H1 (cell line): ENCODE results near the gene KIF3B. TPM values are rescaled to one million over a fixed set of nuclear protein-coding genes. Genes with fewer than 3 reads are reported as not detected.

Experiments
- CTCF ChIA-PET: fragments of 300-600 bp; sonication (Branson Sonifier 250); formaldehyde crosslinking; loops from one replicate; lab custom pipeline; 2021; ENCODE audit not compliant: partially characterized antibody; lab: Charles Lee
- POLR2A ChIA-PET: fragments of 300-600 bp; sonication (Branson Sonifier 250); formaldehyde crosslinking; loops from one replicate; lab custom pipeline; 2021; ENCODE audit warnings: inconsistent platforms; ENCODE audit not compliant: partially characterized antibody; lab: Charles Lee
- DNase-seq, 2 experiments: peaks; one replicate each; pipeline versions ENCODE4 v3.0.0 to v3.0.0-alpha.2; 2010 to 2022; ENCODE audit warnings: low spot score in 2 of 2, low read depth in 1 of 2, mixed read lengths in 1 of 2
- FAIRE-seq: peaks from 2 replicates; lab custom pipeline; 2011; peaks lifted over from hg19 to GRCh38; lab: Jason Lieb, UNC
- H2AFZ ChIP-seq: 2 replicates; pipeline ENCODE4 v1.8.1; 2012; ENCODE audit warnings: low read length, inconsistent platforms
- H2AK5ac ChIP-seq: 2 replicates; pipeline ENCODE4 v1.6.1; 2013; ENCODE audit warnings: low read depth, low read length
- H2BK120ac ChIP-seq: replicated peaks from 2 replicates; pipeline ENCODE3; 2013; ENCODE audit warnings: low read depth, low read length, inconsistent platforms
- H2BK12ac ChIP-seq: 2 replicates; pipeline ENCODE4 v1.6.1; 2013; ENCODE audit warnings: low read depth, low read length
- H2BK15ac ChIP-seq: 2 replicates; pipeline ENCODE4 v1.6.1; 2013; ENCODE audit warnings: low read length
- H2BK20ac ChIP-seq: 2 replicates; pipeline ENCODE4 v1.6.1; 2013; ENCODE audit warnings: low read length
- H2BK5ac ChIP-seq: 2 replicates; pipeline ENCODE4 v1.6.1; 2013; ENCODE audit warnings: low read depth, low read length
- H3K14ac ChIP-seq: 2 replicates; pipeline ENCODE4 v1.6.1; 2013; ENCODE audit warnings: inconsistent platforms; ENCODE audit not compliant: insufficient read length
- H3K18ac ChIP-seq: 2 replicates; pipeline ENCODE4 v1.6.1; 2013; ENCODE audit warnings: low read length; ENCODE audit errors: extremely low read depth
- H3K23ac ChIP-seq: 2 replicates; pipeline ENCODE4 v1.6.1; 2013; ENCODE audit warnings: inconsistent platforms; ENCODE audit not compliant: insufficient read length
- H3K23me2 ChIP-seq: 2 replicates; pipeline ENCODE4 v1.6.1; 2013; ENCODE audit warnings: low read depth, low read length
- H3K27ac ChIP-seq: 2 replicates; pipeline ENCODE4 v1.6.1; 2011; ENCODE audit warnings: low read depth, low read length, inconsistent platforms
- H3K27me3 ChIP-seq, 4 experiments: replicated peaks in 1 of 4; 1 replicate in 1 of 4; 2 replicates in 3 of 4; pipeline versions ENCODE4 v1.6.1 to v1.8.1; 2011 to 2013; ENCODE audit warnings: low read length in 3 of 4, mild to moderate bottlenecking in 3 of 4, inconsistent platforms in 2 of 4, mixed read lengths in 2 of 4, moderate library complexity in 1 of 4; ENCODE audit not compliant: control insufficient read depth in 3 of 4, insufficient read depth in 3 of 4; ENCODE audit errors: extremely low read depth in 1 of 4
- H3K36me3 ChIP-seq, 4 experiments: 2 replicates each; pipeline versions ENCODE4 v1.6.1 to v1.8.1; 2011 to 2013; ENCODE audit warnings: mild to moderate bottlenecking in 4 of 4, low read length in 3 of 4, moderate library complexity in 2 of 4, control low read depth in 1 of 4, inconsistent platforms in 1 of 4; ENCODE audit not compliant: insufficient read depth in 4 of 4, control insufficient read depth in 2 of 4
- H3K4ac ChIP-seq: replicated peaks from 2 replicates; pipeline ENCODE3; 2013; ENCODE audit warnings: low read length, low read depth, mixed read lengths, inconsistent platforms; ENCODE audit not compliant: insufficient read length
- H3K4me1 ChIP-seq, 4 experiments: replicated peaks in 1 of 4; 1 replicate in 1 of 4; 2 replicates in 3 of 4; pipeline versions ENCODE4 v1.6.1 to v1.8.1; 2011 to 2013; ENCODE audit warnings: low read length in 3 of 4, inconsistent platforms in 2 of 4, mixed read lengths in 1 of 4; ENCODE audit not compliant: insufficient read depth in 4 of 4, control insufficient read depth in 3 of 4
- H3K4me2 ChIP-seq, 2 experiments: 2 replicates each; pipeline versions ENCODE4 v1.6.1 to v1.8.1; 2011 to 2013; ENCODE audit warnings: low read depth in 2 of 2, low read length in 2 of 2, control low read depth in 1 of 2, inconsistent platforms in 1 of 2, mild to moderate bottlenecking in 1 of 2; ENCODE audit not compliant: insufficient read depth in 1 of 2
- H3K4me3 ChIP-seq, 4 experiments: fragments of 200-600, 300-600 bp in 1 of 4; sonication (generic), shearing (Covaris generic), sonication (Bioruptor Twin) in 1 of 4; 2 replicates each; pipeline versions ENCODE4 v1.5.1 to v1.8.1; 2011 to 2016; ENCODE audit warnings: low read length in 4 of 4, low read depth in 3 of 4, control low read depth in 2 of 4, inconsistent platforms in 2 of 4, mild to moderate bottlenecking in 2 of 4, mixed read lengths in 1 of 4, moderate library complexity in 1 of 4; ENCODE audit not compliant: insufficient read depth in 2 of 4; ENCODE audit errors: extremely low read depth in 1 of 4
- H3K56ac ChIP-seq: replicated peaks from 2 replicates; pipeline ENCODE3; 2013; ENCODE audit warnings: low read depth, mild to moderate bottlenecking, mixed read lengths, low read length, inconsistent platforms; ENCODE audit not compliant: insufficient read length
- H3K79me1 ChIP-seq: 2 replicates; pipeline ENCODE4 v1.6.1; 2013; ENCODE audit warnings: low read depth, low read length, control low read depth
- H3K79me2 ChIP-seq, 2 experiments: 2 replicates each; pipeline versions ENCODE4 v1.6.1 to v1.8.1; 2012 to 2013; ENCODE audit warnings: low read length in 2 of 2, mild to moderate bottlenecking in 2 of 2, inconsistent platforms in 1 of 2; ENCODE audit not compliant: insufficient read depth in 2 of 2, control insufficient read depth in 1 of 2
- H3K9ac ChIP-seq, 4 experiments: replicated peaks in 1 of 4; 1 replicate in 1 of 4; 2 replicates in 3 of 4; pipeline versions ENCODE4 v1.6.1 to v1.8.1; 2011 to 2013; ENCODE audit warnings: low read depth in 3 of 4, low read length in 3 of 4, control low read depth in 2 of 4, mild to moderate bottlenecking in 2 of 4, moderate library complexity in 2 of 4, inconsistent platforms in 1 of 4; ENCODE audit errors: extremely low read depth in 1 of 4
- H3K9me3 ChIP-seq, 2 experiments: 2 replicates each; pipeline versions ENCODE4 v1.6.1 to v1.8.1; 2012 to 2013; ENCODE audit warnings: mild to moderate bottlenecking in 2 of 2, moderate library complexity in 2 of 2, control low read depth in 1 of 2, inconsistent platforms in 1 of 2, low read depth in 1 of 2, low read length in 1 of 2, mixed read lengths in 1 of 2; ENCODE audit not compliant: insufficient read depth in 2 of 2
- H4K20me1 ChIP-seq, 2 experiments: replicated peaks in 1 of 2; 2 replicates each; pipeline versions ENCODE3 to v1.8.1; 2011 to 2013; ENCODE audit warnings: inconsistent platforms in 2 of 2, low read length in 2 of 2, mild to moderate bottlenecking in 1 of 2; ENCODE audit not compliant: insufficient read depth in 2 of 2, control insufficient read depth in 1 of 2
- H4K5ac ChIP-seq: 2 replicates; pipeline ENCODE4 v1.6.1; 2013; ENCODE audit warnings: low read length, low read depth, mixed read lengths, inconsistent platforms; ENCODE audit not compliant: insufficient read length
- H4K8ac ChIP-seq: 2 replicates; pipeline ENCODE4 v1.8.0; 2013; ENCODE audit warnings: mild to moderate bottlenecking, moderate library complexity, low read length, inconsistent platforms; ENCODE audit not compliant: insufficient read depth; ENCODE audit errors: extremely low read depth
- H4K91ac ChIP-seq: replicated peaks from 2 replicates; pipeline ENCODE3; 2013; ENCODE audit warnings: low read length, mixed read lengths, inconsistent platforms; ENCODE audit not compliant: insufficient read length
- BACH1 ChIP-seq: IDR thresholded peaks from 2 replicates; pipeline ENCODE4 v1.6.1; 2012; ENCODE audit warnings: low read length, improper control_type of control experiment
- CEBPB ChIP-seq: IDR thresholded peaks from 2 replicates; pipeline ENCODE4 v1.6.1; 2012; ENCODE audit warnings: low read depth, low read length
- EP300 ChIP-seq, 2 experiments: IDR thresholded peaks; 1 replicate in 1 of 2; 2 replicates in 1 of 2; pipeline ENCODE4 v1.6.1; 2011 to 2012; ENCODE audit warnings: low read depth in 2 of 2, low read length in 2 of 2, mild to moderate bottlenecking in 2 of 2, borderline replicate concordance in 1 of 2, inconsistent platforms in 1 of 2, moderate library complexity in 1 of 2
- NANOG ChIP-seq: IDR thresholded peaks from 2 replicates; pipeline ENCODE4 v1.6.1; 2011; ENCODE audit warnings: low read length, low read depth, mild to moderate bottlenecking, inconsistent platforms; ENCODE audit not compliant: insufficient read depth, poor library complexity, severe bottlenecking
- WGBS, 2 experiments: shearing (Covaris generic) in 1 of 2; methylation state at CpG; one replicate each; pipeline versions ENCODE4 v1.1.6 to v1.1.7; 2013 to 2015; ENCODE audit warnings: low lambda C conversion rate in 2 of 2, mixed read lengths in 2 of 2, inconsistent platforms in 1 of 2, low coverage in 1 of 2, missing lambda C conversion rate in 1 of 2; ENCODE audit not compliant: insufficient replicate concordance in 2 of 2, insufficient coverage in 1 of 2, insufficient read length in 1 of 2; ENCODE audit errors: extremely low coverage in 1 of 2, missing lambda C conversion rate in 1 of 2; 5-methylcytosine and 5-hydroxymethylcytosine counted together
- polyA plus RNA-seq, 7 experiments: library from polyadenylated mRNA; depleted of rRNA in 3 of 7; stranded (reverse) in 5 of 7; unstranded in 2 of 7; fragments of >200 nt in 5 of 7; fragments of 200-250 nt in 2 of 7; gene quantifications; 1 replicate in 5 of 7; 2 replicates in 1 of 7; 4 replicates in 1 of 7; pipeline versions ENCODE4 v1.2.1 to v1.2.3, GENCODE V29; 2011 to 2013; ENCODE audit warnings: missing spikeins in 2 of 7, mixed read lengths in 2 of 7
- total RNA-seq: library from RNA; stranded (reverse); fragmentation: NEBNext Ultra II Directional; extraction: Animal tissue kit (Norgen Biotek cat#: 25700); gene quantifications from 2 replicates; pipeline ENCODE4 v1.2.1, GENCODE V29; 2021

The KIF3B gene
- total and polyA plus RNA-seq, 2 of the 8 experiments (the other 6 are each of a cell fraction or from before 2014, with no cell fraction given): 10.1 to 22.4 TPM

GRCh38 chr20:32333988-32334885 is 56.8 kb downstream of the KIF3B start:
- Histone ChIP-seq H4K8ac (no peak overlapping the region), H3K9me3 (no peaks in the 10 kb centered on the region), H3K18ac (no peak overlapping the region), H2BK12ac (no peak overlapping the region), H3K9ac (no peak overlapping the region), H3K4ac (no peak overlapping the region), H2BK120ac (no peak overlapping the region), H3K79me2 (no peaks in the 10 kb centered on the region), H4K20me1 (peaks cover 0 to 4% of the 10 kb centered on the region in 2 experiments), H3K14ac (no peak overlapping the region), H3K36me3 (peaks cover 0 to 12% (median 5%) of the 10 kb centered on the region in 4 experiments; a peak in 5 of 8 replicates), H3K4me1 (no peaks in the 10 kb centered on the region; a peak in 1 of 7 replicates), H3K4me3 (no peak overlapping the region), H3K56ac (no peak overlapping the region), H2BK20ac (no peak overlapping the region), H2BK5ac (no peak overlapping the region), H3K23me2 (no peaks in the 10 kb centered on the region), H4K5ac (no peak overlapping the region), H4K91ac (no peak overlapping the region), H3K27me3 (no peaks in the 10 kb centered on the region), H3K27ac (no peak overlapping the region), H2AK5ac (no peak overlapping the region), H2AFZ (no peak overlapping the region), H3K79me1 (no peaks in the 10 kb centered on the region), H3K4me2 (no peak overlapping the region), H3K23ac (no peak overlapping the region), H2BK15ac (no peak overlapping the region)
- CTCF ChIA-PET: interaction anchor here (1.3 kb wide), 1 partner anchor 145 kb away, joined by 3 read pairs; no protein-coding TSS in a partner anchor
- DNase-seq (no peak), FAIRE-seq (no peak)
- POLR2A ChIA-PET: no interaction called here
- WGBS, 2 experiments: 83% methylated on average over 13 of the region's 13 CpGs; no CpG with 5 or more reads in 1 of the 2 experiments
- no peak for TF ChIP-seq CEBPB
- TF ChIP-seq BACH1: no peak
- TF ChIP-seq EP300 (IDR thresholded peaks at IDR 0.05; ENCODE audit: borderline replicate concordance in 1 of 2, low read depth in 2 of 2, low read length in 2 of 2): no peak
- no peak for TF ChIP-seq NANOG
